Fibroblast of lung (primary cell): ENCODE data around the gene PACRG. TPM values are rescaled to one million over a fixed set of nuclear protein-coding genes. Genes with fewer than 3 reads are reported as not detected.

Source experiments
- DNase-seq, 2 donors: peaks; one replicate each; pipeline versions ENCODE4 v3.0.0 to v3.0.0-alpha.2; 2010; ENCODE audit warnings: low read depth in 2 of 2
- H2AFZ ChIP-seq: 2 replicates; pipeline ENCODE4 v1.5.1; 2012; ENCODE audit warnings: low read length, control low read depth, inconsistent platforms
- H3K27ac ChIP-seq: 2 replicates; pipeline ENCODE4 v1.5.1; 2011; ENCODE audit warnings: low read length, control low read depth; ENCODE audit not compliant: insufficient read depth
- H3K27me3 ChIP-seq: 2 replicates; pipeline ENCODE4 v1.5.1; 2011; ENCODE audit warnings: mild to moderate bottlenecking, low read length; ENCODE audit not compliant: control insufficient read depth, insufficient read depth
- H3K36me3 ChIP-seq: 2 replicates; pipeline ENCODE4 v1.5.1; 2011; ENCODE audit warnings: low read length; ENCODE audit not compliant: control insufficient read depth, insufficient read depth
- H3K4me1 ChIP-seq: 2 replicates; pipeline ENCODE4 v1.5.1; 2011; ENCODE audit warnings: low read length; ENCODE audit not compliant: control insufficient read depth, insufficient read depth; ENCODE audit errors: extremely low read depth
- H3K4me2 ChIP-seq: 2 replicates; pipeline ENCODE4 v1.5.1; 2011; ENCODE audit warnings: low read length, control low read depth; ENCODE audit not compliant: insufficient read depth; ENCODE audit errors: extremely low read depth
- H3K4me3 ChIP-seq, 4 experiments: fragments of 200-600 bp in 1 of 4; sonication (generic) in 1 of 4; replicated peaks in 1 of 4; 2 replicates each; pipeline ENCODE4 v1.5.1; 2011 to 2016; ENCODE audit warnings: low read length in 4 of 4, low read depth in 3 of 4, mild to moderate bottlenecking in 3 of 4, control low read depth in 2 of 4, inconsistent platforms in 1 of 4, mixed read lengths in 1 of 4; ENCODE audit not compliant: insufficient read depth in 1 of 4; ENCODE audit errors: control extremely low read depth in 1 of 4
- H3K79me2 ChIP-seq: 2 replicates; pipeline ENCODE4 v1.5.1; 2012; ENCODE audit warnings: mild to moderate bottlenecking, low read length, inconsistent platforms; ENCODE audit not compliant: control insufficient read depth, insufficient read depth
- H3K9ac ChIP-seq: 2 replicates; pipeline ENCODE4 v1.5.1; 2011; ENCODE audit warnings: mild to moderate bottlenecking, low read length, control low read depth; ENCODE audit not compliant: insufficient read depth
- H3K9me3 ChIP-seq: 2 replicates; pipeline ENCODE4 v1.5.1; 2012; ENCODE audit warnings: low read depth, low read length; ENCODE audit not compliant: control insufficient read depth, insufficient read depth
- H4K20me1 ChIP-seq: 2 replicates; pipeline ENCODE4 v1.5.1; 2011; ENCODE audit warnings: low read length; ENCODE audit not compliant: control insufficient read depth, insufficient read depth; ENCODE audit errors: extremely low read depth
- EZH2 ChIP-seq: IDR thresholded peaks from 2 replicates; pipeline ENCODE4 v1.5.1; 2012; ENCODE audit warnings: low read length, control low read depth, mild to moderate bottlenecking; ENCODE audit errors: missing control alignments
- polyA plus RNA-seq, 2 donors: library from polyadenylated mRNA; depleted of rRNA in 1 of 2; stranded (reverse) in 1 of 2; unstranded in 1 of 2; fragments of >200 nt; gene quantifications; 2 replicates each; pipeline ENCODE4 v1.2.1, GENCODE V29; 2011 to 2012; ENCODE audit warnings: missing spikeins in 1 of 2
- total RNA-seq: library from RNA; depleted of rRNA; stranded (reverse); fragments of >200 nt; gene quantifications from 2 replicates; pipeline ENCODE4 v1.2.1, GENCODE V29; 2014
- TF ChIP-seq, protein P1 (sequence below), 2 donors: IDR thresholded peaks in 1 of 2; conservative IDR thresholded peaks in 1 of 2; 1 replicate in 1 of 2; 2 replicates in 1 of 2; pipeline ENCODE4 v1.5.1; 2011 to 2012; ENCODE audit warnings: low read length in 2 of 2, control low read depth in 1 of 2, inconsistent platforms in 1 of 2, low read depth in 1 of 2, mild to moderate bottlenecking in 1 of 2

Gene PACRG
- total and polyA plus RNA-seq, 2 donors (not counting 1 experiment from before 2014, with no cell fraction given): 0.30 to 0.66 TPM

GRCh38 chr6:163063561-163063960 lies 335.8 kb downstream of the PACRG start:
- no peaks in the 10 kb centered on the region for H3K9me3 ChIP-seq
- no peaks in the 10 kb centered on the region for H4K20me1 ChIP-seq
- no peaks in the 10 kb centered on the region for H3K79me2 ChIP-seq
- H3K27me3 ChIP-seq: no peaks in the 10 kb centered on the region
- TF ChIP-seq, protein P1, sequence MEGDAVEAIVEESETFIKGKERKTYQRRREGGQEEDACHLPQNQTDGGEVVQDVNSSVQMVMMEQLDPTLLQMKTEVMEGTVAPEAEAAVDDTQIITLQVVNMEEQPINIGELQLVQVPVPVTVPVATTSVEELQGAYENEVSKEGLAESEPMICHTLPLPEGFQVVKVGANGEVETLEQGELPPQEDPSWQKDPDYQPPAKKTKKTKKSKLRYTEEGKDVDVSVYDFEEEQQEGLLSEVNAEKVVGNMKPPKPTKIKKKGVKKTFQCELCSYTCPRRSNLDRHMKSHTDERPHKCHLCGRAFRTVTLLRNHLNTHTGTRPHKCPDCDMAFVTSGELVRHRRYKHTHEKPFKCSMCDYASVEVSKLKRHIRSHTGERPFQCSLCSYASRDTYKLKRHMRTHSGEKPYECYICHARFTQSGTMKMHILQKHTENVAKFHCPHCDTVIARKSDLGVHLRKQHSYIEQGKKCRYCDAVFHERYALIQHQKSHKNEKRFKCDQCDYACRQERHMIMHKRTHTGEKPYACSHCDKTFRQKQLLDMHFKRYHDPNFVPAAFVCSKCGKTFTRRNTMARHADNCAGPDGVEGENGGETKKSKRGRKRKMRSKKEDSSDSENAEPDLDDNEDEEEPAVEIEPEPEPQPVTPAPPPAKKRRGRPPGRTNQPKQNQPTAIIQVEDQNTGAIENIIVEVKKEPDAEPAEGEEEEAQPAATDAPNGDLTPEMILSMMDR (conservative IDR thresholded peaks at IDR 0.05 in 1 of 2, IDR thresholded peaks at IDR 0.05 in 1 of 2; ENCODE audit: low read depth in 1 of 2, low read length in 2 of 2): no peak
- TF ChIP-seq EZH2: no peak
- H3K27ac ChIP-seq: no peak overlapping the region
- H3K4me3 ChIP-seq: no peak overlapping the region
- H3K4me2 ChIP-seq: no peak overlapping the region
- H2AFZ ChIP-seq: no peak overlapping the region
- H3K4me1 ChIP-seq: no peaks in the 10 kb centered on the region
- H3K9ac ChIP-seq: no peak overlapping the region
- no peaks in the 10 kb centered on the region for H3K36me3 ChIP-seq
- no peak for DNase-seq

DNA sequence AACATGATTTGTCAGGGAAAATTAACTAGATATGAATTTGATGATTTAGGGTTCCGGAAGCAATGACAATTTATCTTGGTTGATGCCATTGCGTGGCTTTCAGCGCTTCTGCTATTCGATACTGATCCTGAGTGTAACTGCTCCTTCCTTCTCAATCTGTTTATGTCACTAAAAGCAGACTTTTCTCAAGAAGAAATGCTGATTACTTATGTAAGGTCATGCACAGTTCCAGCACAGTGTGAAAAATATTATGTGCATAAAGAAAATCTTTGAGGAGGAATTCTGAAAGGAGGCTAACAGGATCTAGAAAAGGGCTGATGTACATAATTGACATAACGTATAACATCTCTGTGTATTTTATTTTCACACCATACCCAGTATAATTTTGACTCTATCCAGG lies 336.6 kb downstream of the PACRG start:
- Histone ChIP-seq H3K27me3 (no peaks in the 10 kb centered on the region), H3K4me1 (no peaks in the 10 kb centered on the region), H3K79me2 (no peaks in the 10 kb centered on the region), H2AFZ (no peak overlapping the region), H3K4me3 (no peak overlapping the region), H3K4me2 (no peak overlapping the region), H3K9ac (no peak overlapping the region), H3K36me3 (no peaks in the 10 kb centered on the region), H3K9me3 (no peaks in the 10 kb centered on the region), H3K27ac (no peak overlapping the region), H4K20me1 (no peaks in the 10 kb centered on the region)
- TF ChIP-seq, protein P1 (conservative IDR thresholded peaks at IDR 0.05 in 1 of 2, IDR thresholded peaks at IDR 0.05 in 1 of 2; ENCODE audit: low read depth in 1 of 2, low read length in 2 of 2): no peak
- no peak for TF ChIP-seq EZH2
- no peak for DNase-seq

DNA sequence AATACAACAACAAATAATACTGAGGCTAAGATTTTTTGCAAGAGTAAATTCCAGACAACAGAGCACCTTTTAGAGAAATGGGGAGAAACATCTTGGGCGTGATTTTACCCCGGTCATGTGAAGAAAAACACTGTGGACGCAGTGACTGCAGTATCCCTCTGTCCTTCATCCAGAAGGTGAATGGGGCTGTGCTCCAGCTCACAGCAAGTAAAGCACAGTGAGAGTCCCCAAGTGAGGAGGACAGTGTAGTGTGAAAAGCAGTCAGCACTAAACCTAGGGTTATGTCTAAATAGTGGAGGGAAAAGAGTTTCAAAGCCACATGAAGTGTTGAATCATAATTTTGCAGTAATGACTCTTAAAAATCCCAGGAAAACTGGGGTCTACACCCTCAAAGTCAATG lies 338.4 kb downstream of the PACRG start:
- DNase-seq: no peak
- no peaks in the 10 kb centered on the region for H3K79me2 ChIP-seq

More for the DNA sequence above, 338.4 kb downstream of the PACRG start:
- Histone ChIP-seq H3K27me3 (no peaks in the 10 kb centered on the region), H2AFZ (no peak overlapping the region), H3K4me3 (no peak overlapping the region), H3K4me1 (no peaks in the 10 kb centered on the region), H4K20me1 (no peaks in the 10 kb centered on the region), H3K36me3 (no peaks in the 10 kb centered on the region), H3K4me2 (no peak overlapping the region), H3K9ac (no peak overlapping the region), H3K9me3 (no peaks in the 10 kb centered on the region), H3K27ac (no peak overlapping the region)
- TF ChIP-seq, protein P1 (conservative IDR thresholded peaks at IDR 0.05 in 1 of 2, IDR thresholded peaks at IDR 0.05 in 1 of 2; ENCODE audit: low read depth in 1 of 2, low read length in 2 of 2): no peak
- no peak for TF ChIP-seq EZH2
